ENCODE measurements around the gene ABCC4. TPM values are rescaled to one million over a fixed set of nuclear protein-coding genes. Genes with fewer than 3 reads are reported as not detected.

The ABCC4 gene
- total RNA-seq, 1 experiment from 2014 or later = 17.7 TPM

DNA sequence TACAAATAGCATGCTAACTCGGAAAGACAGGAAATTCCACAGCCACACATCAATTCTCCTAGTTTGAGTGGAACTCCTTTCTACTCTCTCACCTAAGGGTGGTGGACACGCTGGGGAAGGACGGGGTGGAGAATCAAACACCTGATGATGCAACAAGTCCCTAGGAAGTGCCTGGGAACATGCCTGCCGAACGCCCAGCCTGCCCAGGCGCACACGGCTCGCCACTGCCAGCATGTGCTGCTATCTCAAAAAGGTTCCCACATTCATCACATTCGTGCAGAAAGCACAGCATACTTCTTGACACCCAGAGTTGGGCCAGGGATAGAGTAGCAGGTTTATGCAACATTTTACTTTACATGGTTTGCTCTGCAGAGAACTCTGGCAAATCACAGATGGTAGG, 164.6 kb downstream of the ABCC4 start:
- Histone ChIP-seq H3K27me3 (ENCODE audit: low read length) (no peaks in the 10 kb centered on the region), H3K9ac (ENCODE audit: low read length) (no peak overlapping the region), H3K4me2 (ENCODE audit: low read length) (no peak overlapping the region), H3K27ac (ENCODE audit: low read length) (peak overlapping the region; percentile 19), H3K4me3 (ENCODE audit: low read length) (no peak overlapping the region), H3K79me2 (ENCODE audit: low read length) (no peaks in the 10 kb centered on the region), H3K9me2 (replicated peaks; ENCODE audit: low read length) (no peaks in the 10 kb centered on the region), H3F3A (ENCODE audit: low read length, unreplicated experiment) (no peaks in the 10 kb centered on the region), H4K20me1 (ENCODE audit: low read length) (no peaks in the 10 kb centered on the region), H3K4me1 (ENCODE audit: insufficient read depth, low read length) (peaks cover 9% of the 10 kb centered on the region; the same call in 1 of the 2 replicates), H3K9me3 (ENCODE audit: low read length) (no peaks in the 10 kb centered on the region), H2AFZ (ENCODE audit: low read length) (no peak overlapping the region), H3K36me3 (ENCODE audit: low read depth, low read length) (no peaks in the 10 kb centered on the region)
- TF ChIP-seq EZH2 (IDR thresholded peaks at IDR 0.05; ENCODE audit: low read length, unreplicated experiment) = no peak
- no peak for ATAC-seq
- no peak for DNase-seq
- intact Hi-C loops (cut with micrococcal nuclease) = no loop called here
- POLR2A ChIA-PET (ENCODE audit: unreplicated experiment) = no interaction called here
- no TSS peak for BruUV-seq (replicated peaks)
- CTCF ChIA-PET = no interaction called here

DNA sequence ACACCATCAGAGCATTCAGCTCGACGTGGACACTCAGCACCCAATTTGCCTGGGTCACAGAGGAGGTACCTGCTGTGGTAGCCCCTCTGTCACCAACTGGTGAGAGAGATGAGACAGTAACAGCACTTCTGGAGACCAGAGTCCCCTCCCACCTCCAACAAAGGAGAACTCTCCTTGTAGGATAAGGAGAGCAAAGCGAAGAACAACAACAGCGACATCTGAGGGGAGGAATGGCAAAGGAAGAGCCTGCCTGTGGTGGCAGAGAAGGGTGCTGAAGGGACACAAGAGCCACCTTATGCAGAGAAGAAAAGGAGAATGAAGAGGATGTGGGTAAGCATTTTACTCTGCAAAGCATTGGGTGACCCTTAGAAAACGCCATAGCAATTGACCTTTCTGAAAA, 167.8 kb downstream of the ABCC4 start:
- H3K9me3 ChIP-seq (ENCODE audit: low read length) = no peaks in the 10 kb centered on the region
- H3K27ac ChIP-seq (ENCODE audit: low read length) = no peak overlapping the region
- no peaks in the 10 kb centered on the region for H3K27me3 ChIP-seq (ENCODE audit: low read length)
- DNase-seq = no peak
- no peaks in the 10 kb centered on the region for H3K36me3 ChIP-seq (ENCODE audit: low read depth, low read length)
- H3K4me1 ChIP-seq (ENCODE audit: insufficient read depth, low read length) = peaks cover 29% of the 10 kb centered on the region
- H3F3A ChIP-seq (ENCODE audit: low read length, unreplicated experiment) = no peaks in the 10 kb centered on the region
- H4K20me1 ChIP-seq (ENCODE audit: low read length) = no peaks in the 10 kb centered on the region
- no peaks in the 10 kb centered on the region for H3K79me2 ChIP-seq (ENCODE audit: low read length)
- CTCF ChIA-PET = no interaction called here
- TF ChIP-seq EZH2phosphoT487 (IDR thresholded peaks at IDR 0.05; ENCODE audit: borderline replicate concordance, low read length) (no peak), EZH2 (IDR thresholded peaks at IDR 0.05; ENCODE audit: low read length, unreplicated experiment) (no peak)
- TF ChIP-seq, protein P1, sequence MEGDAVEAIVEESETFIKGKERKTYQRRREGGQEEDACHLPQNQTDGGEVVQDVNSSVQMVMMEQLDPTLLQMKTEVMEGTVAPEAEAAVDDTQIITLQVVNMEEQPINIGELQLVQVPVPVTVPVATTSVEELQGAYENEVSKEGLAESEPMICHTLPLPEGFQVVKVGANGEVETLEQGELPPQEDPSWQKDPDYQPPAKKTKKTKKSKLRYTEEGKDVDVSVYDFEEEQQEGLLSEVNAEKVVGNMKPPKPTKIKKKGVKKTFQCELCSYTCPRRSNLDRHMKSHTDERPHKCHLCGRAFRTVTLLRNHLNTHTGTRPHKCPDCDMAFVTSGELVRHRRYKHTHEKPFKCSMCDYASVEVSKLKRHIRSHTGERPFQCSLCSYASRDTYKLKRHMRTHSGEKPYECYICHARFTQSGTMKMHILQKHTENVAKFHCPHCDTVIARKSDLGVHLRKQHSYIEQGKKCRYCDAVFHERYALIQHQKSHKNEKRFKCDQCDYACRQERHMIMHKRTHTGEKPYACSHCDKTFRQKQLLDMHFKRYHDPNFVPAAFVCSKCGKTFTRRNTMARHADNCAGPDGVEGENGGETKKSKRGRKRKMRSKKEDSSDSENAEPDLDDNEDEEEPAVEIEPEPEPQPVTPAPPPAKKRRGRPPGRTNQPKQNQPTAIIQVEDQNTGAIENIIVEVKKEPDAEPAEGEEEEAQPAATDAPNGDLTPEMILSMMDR (conservative IDR thresholded peaks at IDR 0.05; ENCODE audit: low read depth, low read length) = no peak
- BruUV-seq (replicated peaks) = no TSS peak
- no peak overlapping the region for H3K4me3 ChIP-seq (ENCODE audit: low read length)
- no peak for ATAC-seq
- no peak overlapping the region for H2AFZ ChIP-seq (ENCODE audit: low read length)
- H3K4me2 ChIP-seq (ENCODE audit: low read length) = no peak overlapping the region
- intact Hi-C loops (cut with micrococcal nuclease) = no loop called here
- POLR2A ChIA-PET (ENCODE audit: unreplicated experiment) = no interaction called here
- no peaks in the 10 kb centered on the region for H3K9me2 ChIP-seq (replicated peaks; ENCODE audit: low read length)
- H3K9ac ChIP-seq (ENCODE audit: low read length) = no peak overlapping the region

DNA sequence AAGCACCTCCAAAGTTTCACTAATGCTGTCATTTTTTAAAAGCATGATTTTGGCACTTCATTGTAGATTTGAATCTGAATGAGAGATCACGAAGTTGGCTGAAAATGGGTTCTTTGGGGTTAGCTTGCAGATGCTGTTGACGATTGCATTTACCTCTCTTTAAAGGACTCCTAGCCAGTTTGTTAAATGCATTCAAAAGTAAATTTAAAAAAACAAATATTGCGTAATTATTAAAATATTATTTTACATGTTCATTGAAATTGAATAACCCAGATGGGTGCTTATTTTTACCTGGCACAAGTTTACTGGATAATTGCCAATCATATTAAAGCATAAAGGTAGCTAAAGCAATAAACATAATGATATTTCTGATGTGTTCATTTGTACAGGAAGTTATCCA, 172.2 kb downstream of the ABCC4 start:
- ATAC-seq = no peak
- POLR2A ChIA-PET (ENCODE audit: unreplicated experiment) = interaction anchor here (0.6 to 1.6 kb wide), 2 partner anchors 14 to 113 kb away, joined by 5 to 13 read pairs; no protein-coding TSS in a partner anchor
- no peak for DNase-seq
- Histone ChIP-seq H4K20me1 (ENCODE audit: low read length) (no peaks in the 10 kb centered on the region), H3K9me3 (ENCODE audit: low read length) (no peaks in the 10 kb centered on the region), H3K4me3 (ENCODE audit: low read length) (peak overlapping the region; percentile 53), H3K9me2 (replicated peaks; ENCODE audit: low read length) (no peaks in the 10 kb centered on the region), H3K27me3 (ENCODE audit: low read length) (no peaks in the 10 kb centered on the region), H3K4me2 (ENCODE audit: low read length) (peak overlapping the region; percentile 77), H3K9ac (ENCODE audit: low read length) (peak overlapping the region; percentile 86), H3K36me3 (ENCODE audit: low read depth, low read length) (no peaks in the 10 kb centered on the region), H3K4me1 (ENCODE audit: insufficient read depth, low read length) (peaks cover 36% of the 10 kb centered on the region), H3K79me2 (ENCODE audit: low read length) (no peaks in the 10 kb centered on the region), H3F3A (ENCODE audit: low read length, unreplicated experiment) (no peaks in the 10 kb centered on the region), H3K27ac (ENCODE audit: low read length) (peak overlapping the region; percentile 98), H2AFZ (ENCODE audit: low read length) (peak overlapping the region; percentile 44; the same call in 1 of the 2 replicates)
- CTCF ChIA-PET = no interaction called here
- TF ChIP-seq EZH2phosphoT487 (IDR thresholded peaks at IDR 0.05; ENCODE audit: borderline replicate concordance, low read length) = no peak
- no TSS peak for BruUV-seq (replicated peaks)
- intact Hi-C loops (cut with micrococcal nuclease) = loop anchor here (2.0 kb wide), 2 partner anchors 14 to 18 kb away; no protein-coding TSS in a partner anchor

All from PC-3 (cell line).